ENCODE data around the gene NREP. TPM values are rescaled to one million over a fixed set of nuclear protein-coding genes. Genes with fewer than 3 reads are reported as not detected.

The NREP gene, protein sequence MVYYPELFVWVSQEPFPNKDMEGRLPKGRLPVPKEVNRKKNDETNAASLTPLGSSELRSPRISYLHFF
- total RNA-seq (2014; rRNA removed; shearing (Covaris generic)): 193 and 228 TPM in 2 replicates

DNA sequence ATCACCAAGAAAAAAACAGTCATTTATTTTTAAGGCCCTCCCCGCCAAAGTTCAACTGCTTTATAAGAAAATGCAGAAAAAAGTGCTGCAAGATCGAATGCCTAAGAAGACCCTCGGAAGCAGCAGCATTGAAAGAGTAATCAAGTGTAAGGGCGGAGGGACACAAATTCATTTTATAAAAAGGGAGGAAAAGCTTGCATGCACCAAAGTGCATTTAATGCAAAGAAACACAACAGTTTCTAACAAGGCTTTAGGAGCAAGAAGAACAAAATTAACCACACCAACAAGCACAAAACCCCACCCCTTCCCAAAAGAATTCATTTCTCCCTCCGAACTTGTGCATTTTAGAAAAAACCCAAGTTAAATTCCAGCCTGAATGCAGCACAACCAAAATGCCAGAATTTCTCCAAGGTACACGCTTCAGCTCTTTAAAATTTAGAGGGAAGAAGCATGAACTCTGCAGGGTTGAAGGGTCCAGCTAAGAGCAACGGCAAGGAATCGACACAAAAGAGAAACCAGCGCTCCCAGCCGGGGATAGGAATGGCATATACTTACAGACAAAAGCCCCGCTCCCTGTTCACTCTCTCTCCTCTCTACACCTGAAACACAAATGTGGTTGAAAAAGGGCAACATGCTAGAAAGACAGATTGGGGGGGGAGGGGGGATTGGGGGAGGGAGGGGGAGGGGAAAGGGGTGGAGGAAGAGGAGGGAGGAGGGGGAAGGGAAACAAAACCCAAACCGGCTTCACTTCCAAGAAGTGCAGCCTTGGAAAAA lies at the start of gene NREP:
NREP (minus strand) TSS at position 614 of the 774 bp plus-strand sequence. CDS start 1,422 bp downstream, outside the sequence.
- DNase-seq (ENCODE audit: low read depth): no peak

DNA sequence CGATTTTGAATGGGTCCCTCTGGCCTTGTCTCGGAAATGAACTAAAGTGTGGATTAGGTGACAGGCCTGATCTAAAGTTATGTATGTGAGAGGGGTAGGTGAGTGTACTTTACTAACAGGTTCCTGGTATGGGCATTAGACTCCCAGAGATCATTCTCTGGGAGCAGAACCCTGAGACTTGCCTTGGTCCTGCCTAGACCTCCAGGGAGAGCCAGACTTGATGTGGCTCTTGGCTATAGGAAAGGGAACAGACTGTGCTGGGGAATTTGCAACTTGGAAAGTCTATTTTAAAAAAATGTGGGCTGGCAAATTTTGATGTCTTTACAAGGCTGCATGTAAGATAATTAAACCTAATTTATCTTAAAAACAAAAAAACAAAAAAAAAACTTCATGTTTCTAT lies 49.8 kb upstream of the NREP start:
- DNase-seq (ENCODE audit: low read depth): no peak

- no peak for DNase-seq (ENCODE audit: low read depth)
Measured at GRCh38 chr5:111806156-111806555, 49.2 kb upstream of the NREP start.

DNA sequence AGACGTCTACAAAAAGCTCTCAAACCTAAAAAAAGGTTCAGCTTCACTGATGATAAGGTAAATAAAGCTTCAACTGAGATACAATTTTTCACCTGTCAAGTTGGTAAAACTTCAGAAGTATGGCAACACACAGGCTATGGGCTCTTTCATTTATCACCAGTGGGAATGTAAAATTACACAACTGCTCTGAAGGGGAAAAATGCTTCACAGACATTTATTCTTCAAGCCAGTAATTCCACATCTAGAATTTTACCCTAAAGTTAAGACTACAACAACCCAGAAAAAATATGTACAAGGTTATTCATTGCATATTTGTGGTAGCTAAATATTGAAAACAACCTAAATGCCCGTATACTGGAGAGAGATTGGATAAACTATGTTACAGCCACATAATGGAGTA lies 48.1 kb upstream of the NREP start:
- DNase-seq (ENCODE audit: low read depth): no peak

DNA sequence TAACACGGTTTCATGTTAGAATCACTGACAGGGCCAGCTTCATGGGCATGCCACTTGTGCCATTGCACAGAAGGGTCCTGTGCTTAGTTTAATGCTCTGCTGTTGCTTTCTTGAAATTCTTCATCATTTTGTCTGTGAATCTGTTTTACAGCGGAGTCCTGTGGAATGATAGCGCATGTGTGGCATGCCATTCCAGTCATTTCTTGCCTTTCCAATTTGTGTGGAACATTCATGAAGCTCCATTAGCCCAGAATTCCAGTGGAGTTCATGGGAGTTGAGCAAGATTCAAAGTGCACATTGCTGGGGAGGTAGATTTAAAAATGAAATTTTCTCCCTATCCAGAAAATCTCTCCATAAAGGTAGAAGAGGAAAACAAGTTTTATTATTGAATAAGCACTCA lies 43.4 kb upstream of the NREP start:
- DNase-seq (ENCODE audit: low read depth): no peak

- DNase-seq (ENCODE audit: low read depth): no peak
Measured at GRCh38 chr5:111795142-111795541, 38.1 kb upstream of the NREP start.

DNA sequence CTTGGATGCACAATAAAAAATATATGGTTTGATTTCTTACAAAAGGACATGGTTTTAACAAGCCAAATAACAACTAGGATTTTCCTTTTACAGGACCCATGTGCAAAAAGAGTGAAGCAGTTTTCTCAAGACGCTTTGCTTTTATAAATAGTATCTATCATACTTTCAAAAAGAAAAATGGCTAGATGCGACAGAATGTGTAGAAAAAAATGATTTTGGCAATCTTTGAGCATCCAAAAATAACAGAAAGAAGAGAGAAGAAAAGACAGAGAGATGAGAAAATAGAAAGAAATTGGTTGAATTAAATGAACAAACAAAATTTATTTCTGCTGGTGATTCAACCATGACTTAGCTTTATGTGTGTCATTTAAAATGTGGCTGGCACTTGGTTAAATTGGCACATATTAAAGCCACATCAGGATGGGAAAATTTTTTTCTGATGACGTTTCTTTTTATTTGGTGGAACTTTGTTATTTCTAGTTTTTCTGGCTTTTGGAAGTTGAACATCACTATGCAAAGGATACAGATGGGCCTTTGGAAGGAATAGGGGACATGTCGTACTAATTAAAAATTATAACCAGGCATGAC lies 35.6 kb upstream of the NREP start:
- DNase-seq (ENCODE audit: low read depth): peak; percentile 68

DNA sequence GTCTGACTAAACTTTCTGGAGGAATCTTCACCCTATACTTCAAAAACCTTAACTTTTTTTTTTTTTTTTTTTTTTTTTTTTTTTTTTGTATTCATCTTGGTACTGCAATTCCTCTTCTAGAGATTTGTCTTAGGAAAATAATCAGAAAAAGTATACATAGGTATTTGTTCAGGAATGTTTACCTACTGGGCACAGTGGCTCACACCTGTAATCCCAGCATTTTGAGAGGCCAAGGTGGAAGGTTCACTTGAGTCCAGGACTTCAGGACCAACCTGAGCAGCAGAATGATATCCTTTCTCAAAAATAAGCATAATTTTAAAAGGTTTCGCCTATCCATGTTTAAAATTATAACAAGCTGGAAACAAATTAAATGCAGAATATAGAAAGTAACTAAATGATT lies 33.3 kb upstream of the NREP start:
- DNase-seq (ENCODE audit: low read depth): no peak

DNA sequence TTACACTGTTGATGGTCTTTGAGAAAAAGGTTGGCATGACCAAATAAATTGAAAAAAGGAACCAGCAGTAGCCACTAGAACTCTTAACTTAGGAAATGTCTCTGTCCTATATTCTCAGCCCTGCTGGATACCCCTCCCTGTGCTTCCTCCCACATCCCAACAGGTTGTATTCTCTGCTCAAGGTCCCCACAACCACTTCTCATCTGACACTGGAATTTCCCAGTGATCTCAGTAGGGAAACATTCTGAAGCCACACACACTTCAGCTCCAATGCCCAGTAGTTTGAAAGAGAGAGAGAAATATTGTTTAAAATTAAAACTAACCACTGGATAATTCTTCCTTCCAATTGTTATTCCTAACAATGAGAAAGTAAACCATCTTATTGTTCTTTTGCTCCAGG lies 30.0 kb upstream of the NREP start:
- DNase-seq (ENCODE audit: low read depth): no peak

GRCh38 chr5:111784491-111785181 lies 27.6 kb upstream of the NREP start:
- no peak for DNase-seq (ENCODE audit: low read depth)

GRCh38 chr5:111783537-111783936 lies 26.5 kb upstream of the NREP start:
- DNase-seq (ENCODE audit: low read depth): no peak

- DNase-seq (ENCODE audit: low read depth): no peak
Measured at GRCh38 chr5:111782216-111782615, 25.2 kb upstream of the NREP start.

- peak; percentile 90 for DNase-seq (ENCODE audit: low read depth)
Measured at GRCh38 chr5:111781200-111781599, 24.2 kb upstream of the NREP start.

DNA sequence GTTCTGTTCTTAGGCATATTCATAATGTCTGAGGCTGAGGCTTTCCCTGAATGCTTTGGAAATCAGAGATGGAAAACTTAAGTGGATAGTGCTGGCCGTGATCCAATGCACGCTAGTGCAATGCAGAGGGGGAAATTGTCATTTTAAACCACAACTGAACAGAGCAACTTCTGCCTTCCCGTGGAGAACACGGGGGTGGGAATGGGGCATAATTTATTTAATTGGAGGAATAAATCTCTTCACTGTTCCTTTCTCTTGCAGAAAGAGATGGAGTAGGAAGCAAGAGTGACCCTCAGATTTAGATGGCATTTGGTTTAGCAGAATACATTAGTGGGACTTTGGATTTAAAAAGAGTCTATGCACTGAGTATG lies 22.9 kb upstream of the NREP start:
- DNase-seq (ENCODE audit: low read depth): peak; percentile 56

GRCh38 chr5:111779260-111779921 lies 22.4 kb upstream of the NREP start:
- DNase-seq (ENCODE audit: low read depth): peak; percentile 14

- DNase-seq (ENCODE audit: low read depth): no peak
Measured at GRCh38 chr5:111776913-111777781, 20.2 kb upstream of the NREP start.

GRCh38 chr5:111775224-111775623 lies 18.2 kb upstream of the NREP start:
- peak; percentile 59 for DNase-seq (ENCODE audit: low read depth)

DNA sequence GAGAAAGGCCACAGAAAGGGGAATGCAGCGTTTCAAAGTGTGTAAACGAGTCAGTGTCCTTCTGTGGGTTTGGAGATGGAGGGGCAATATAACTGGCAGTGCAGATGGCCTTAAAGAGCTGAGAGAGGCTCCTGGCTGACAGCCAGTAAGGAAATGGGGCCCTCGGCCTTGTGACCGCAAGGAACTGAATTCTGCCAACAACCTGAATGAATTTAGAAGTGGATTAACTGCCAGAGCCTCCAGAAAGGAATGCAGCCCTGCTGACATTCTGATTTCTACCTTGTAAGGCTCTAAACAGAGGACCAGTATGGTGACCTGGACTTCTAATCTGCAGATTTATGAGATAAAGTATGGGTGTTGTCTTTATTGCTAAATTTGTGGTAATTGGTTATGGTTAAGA lies 17.5 kb upstream of the NREP start:
- peak; percentile 90 for DNase-seq (ENCODE audit: low read depth)

- no peak for DNase-seq (ENCODE audit: low read depth)
Measured at GRCh38 chr5:111772456-111773122, 15.6 kb upstream of the NREP start.

DNA sequence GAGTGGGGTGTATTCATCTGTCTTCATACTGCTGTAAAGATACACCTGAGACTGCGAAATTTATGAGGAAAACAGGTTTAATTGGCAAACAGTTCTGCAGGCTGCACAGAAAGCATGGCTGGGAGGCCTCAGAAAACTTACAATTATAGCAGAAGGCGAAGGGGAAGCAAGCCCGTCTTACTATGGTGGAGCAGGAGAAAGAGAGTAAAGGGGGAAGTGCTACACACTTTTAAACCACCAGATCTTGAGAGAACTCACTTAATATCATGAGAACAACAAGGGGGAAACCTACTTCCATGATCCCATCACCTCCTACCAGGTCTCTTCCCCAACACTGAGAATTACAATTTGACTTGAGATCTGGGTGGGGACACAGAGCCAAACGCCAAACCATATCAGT lies 12.5 kb upstream of the NREP start:
- DNase-seq (ENCODE audit: low read depth): no peak

Measured in RPMI7951 (cell line).